ENCODE data around the gene LSR.

- TF ChIP-seq EP300 (IDR thresholded peaks at IDR 0.05) (no peak), POLR2A (IDR thresholded peaks at IDR 0.05; ENCODE audit: low read depth) (no peak)
Observed at GRCh38 chr19:35208121-35208520, 40.7 kb upstream of the LSR start.

All from esophagus muscularis mucosa (tissue), 2 donors.